SU-DHL-6 (cell line): ENCODE measurements around the gene PSMB5.

ENCODE experiments used
- H2AFZ ChIP-seq: fragments of 200-600 bp; sonication (generic); 2 replicates; pipeline ENCODE4 v1.6.1; 2014; ENCODE audit warnings: low read depth, mild to moderate bottlenecking, moderate library complexity, mixed read lengths, antibody characterized with exemption, low read length; ENCODE audit not compliant: severe bottlenecking
- H3F3A ChIP-seq: fragments of 200-600 bp; shearing (Covaris generic); 2 replicates; pipeline ENCODE4 v1.6.0; 2016; ENCODE audit warnings: antibody characterized with exemption, mild to moderate bottlenecking; ENCODE audit not compliant: insufficient read depth
- H3K27ac ChIP-seq: fragments of 200-600 bp; sonication (generic); 2 replicates; pipeline ENCODE4 v1.5.1; 2016; ENCODE audit warnings: low read depth, mild to moderate bottlenecking, low read length, moderate library complexity, mixed read lengths
- H3K27me3 ChIP-seq: fragments of 200-600 bp; sonication (generic), shearing (Covaris generic); 2 replicates; pipeline ENCODE4 v1.6.0; 2014; ENCODE audit warnings: mild to moderate bottlenecking, low read length
- H3K36me3 ChIP-seq: fragments of 200-600 bp; sonication (generic); 2 replicates; pipeline ENCODE4 v1.6.1; 2014; ENCODE audit warnings: mild to moderate bottlenecking, low read length, mixed read lengths
- H3K4me2 ChIP-seq: fragments of 300-600, 200-600 bp; shearing (Covaris generic), sonication (generic); 2 replicates; pipeline ENCODE4 v1.6.0; 2014; ENCODE audit warnings: low read length, low read depth, mild to moderate bottlenecking; ENCODE audit not compliant: poor library complexity, severe bottlenecking
- H3K4me3 ChIP-seq: fragments of 200-600 bp; sonication (generic); 2 replicates; pipeline ENCODE4 v1.5.1; 2014; ENCODE audit warnings: antibody characterized with exemption, low read length, mild to moderate bottlenecking, mixed read lengths; ENCODE audit not compliant: insufficient read depth, poor library complexity, severe bottlenecking
- H3K79me2 ChIP-seq: fragments of 200-600 bp; sonication (generic); 2 replicates; pipeline ENCODE4 v1.6.1; 2014; ENCODE audit warnings: mild to moderate bottlenecking, low read length, moderate library complexity; ENCODE audit not compliant: insufficient read depth
- H3K9ac ChIP-seq: fragments of 200-600 bp; sonication (generic); 2 replicates; pipeline ENCODE4 v1.7.0; 2014; ENCODE audit warnings: mild to moderate bottlenecking, low read length
- H3K9me2 ChIP-seq: fragments of 200-600 bp; sonication (generic); replicated peaks from 2 replicates; pipeline ENCODE4 v1.6.1; 2014; ENCODE audit warnings: low read length; ENCODE audit not compliant: insufficient read depth
- H3K9me3 ChIP-seq: fragments of 200-600 bp; sonication (generic); 2 replicates; pipeline ENCODE4 v1.6.1; 2014; ENCODE audit warnings: low read length, mixed read lengths; ENCODE audit not compliant: insufficient read depth
- H4K20me1 ChIP-seq: fragments of 200-600 bp; sonication (generic); 2 replicates; pipeline ENCODE4 v1.6.1; 2014; ENCODE audit warnings: low read depth, mild to moderate bottlenecking, antibody characterized with exemption, low read length, moderate library complexity, mixed read lengths
- CTCF ChIP-seq: fragments of 200-600 bp; sonication (generic); IDR thresholded peaks from one replicate; pipeline ENCODE4 v1.5.1; 2017; ENCODE audit warnings: antibody characterized with exemption, mild to moderate bottlenecking, low read length, moderate library complexity; ENCODE audit not compliant: insufficient read depth, poor library complexity, severe bottlenecking
- EZH2phosphoT487 ChIP-seq: fragments of 200-600 bp; sonication (generic), shearing (Covaris generic); conservative IDR thresholded peaks from 2 replicates; pipeline ENCODE4 v1.6.1; 2018; ENCODE audit warnings: mild to moderate bottlenecking, antibody characterized with exemption, low read length, moderate library complexity, mixed read lengths

PSMB5 gene

DNA sequence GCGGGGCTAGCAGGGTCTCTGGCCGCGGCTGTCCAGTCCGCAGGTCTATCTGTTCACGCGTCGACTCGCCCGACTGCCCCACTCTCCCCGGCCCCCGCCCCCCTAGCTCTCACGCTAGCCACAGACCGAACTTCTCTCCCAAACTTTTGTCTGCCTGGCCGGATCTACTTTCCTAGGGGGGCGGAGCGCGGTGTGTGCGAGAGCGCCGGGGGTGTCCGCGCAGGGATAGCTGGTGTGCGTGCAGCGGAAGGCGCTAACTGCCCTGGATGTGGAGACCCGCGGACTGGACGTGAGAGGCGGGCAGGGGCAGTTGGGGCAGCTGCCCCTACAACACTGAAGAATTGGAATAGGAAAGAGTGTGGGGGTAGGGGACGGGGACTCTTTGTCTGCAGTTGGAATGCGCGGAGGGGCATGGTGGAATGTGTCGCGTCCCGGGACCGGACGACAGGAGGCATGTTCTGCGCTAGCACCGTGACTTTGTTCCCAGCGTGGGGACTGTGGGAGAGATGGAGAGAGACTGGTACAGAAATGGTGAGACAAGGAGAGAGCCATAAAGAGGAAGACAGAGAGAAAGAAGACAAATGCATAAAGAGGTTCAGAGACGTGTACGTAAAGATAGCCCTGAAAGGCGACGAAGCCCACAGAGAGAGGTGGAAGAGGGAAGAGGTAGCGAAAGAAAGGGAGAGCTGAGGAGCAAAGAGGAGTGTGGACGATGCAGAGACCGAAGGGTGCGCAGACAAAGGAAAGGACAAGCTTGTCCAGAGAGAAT, 52.0 kb downstream of the PSMB5 start, which contains the start of gene AJUBA:
AJUBA (minus strand) TSS at position 75 of the 769 bp plus-strand sequence. CDS start 285 bp downstream, outside the sequence.
- Histone ChIP-seq H4K20me1 (no peaks in the 10 kb centered on the region), H2AFZ (peak within 1 kb of the TSS; percentile 70), H3K27ac (no peak within 1 kb of the TSS), H3K36me3 (no peaks in the 10 kb centered on the region), H3K4me2 (peak within 1 kb of the TSS; percentile 93), H3K4me3 (peak within 1 kb of the TSS; percentile 68), H3K9ac (peak within 1 kb of the TSS; percentile 67), H3K9me3 (no peaks in the 10 kb centered on the region), H3K79me2 (no peaks in the 10 kb centered on the region), H3F3A (no peaks in the 10 kb centered on the region), H3K9me2 (no peaks in the 10 kb centered on the region), H3K27me3 (no peaks in the 10 kb centered on the region)
- TF ChIP-seq CTCF (no peak), EZH2phosphoT487 (no peak)

DNA sequence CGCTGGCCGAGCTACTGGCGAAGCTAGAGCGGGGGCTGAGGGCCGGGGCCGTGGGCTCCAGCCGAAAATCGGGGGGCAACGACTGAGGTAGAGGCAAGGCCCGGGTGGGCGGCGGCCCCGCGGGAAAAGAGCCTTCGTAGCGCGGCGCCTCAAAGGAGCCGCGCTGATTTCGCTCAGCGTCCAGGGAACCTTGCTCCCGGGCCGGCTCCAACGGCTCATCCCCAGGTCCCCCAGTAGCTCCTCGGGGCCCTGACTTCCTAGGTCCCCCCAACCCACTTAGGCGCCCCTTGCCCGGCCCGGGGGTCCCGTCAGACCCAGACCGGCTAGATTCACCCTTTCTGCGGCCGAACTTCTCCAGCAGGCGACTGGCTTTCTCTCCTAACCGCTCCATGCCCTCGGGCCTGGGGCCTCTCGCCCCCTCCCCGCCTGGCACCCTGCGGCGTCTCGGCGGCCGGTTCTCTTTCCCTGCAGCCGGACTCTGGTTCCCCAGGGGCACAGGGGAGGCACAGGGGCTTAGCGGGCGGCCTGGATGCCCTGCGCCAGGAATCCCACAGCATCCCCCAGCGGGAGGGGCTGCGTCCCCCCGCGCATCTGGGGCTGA, 52.7 kb downstream of the PSMB5 start:
- H4K20me1 ChIP-seq: no peaks in the 10 kb centered on the region
- no peaks in the 10 kb centered on the region for H3F3A ChIP-seq
- H3K4me3 ChIP-seq: peak overlapping the region; percentile 68
- H3K9me3 ChIP-seq: no peaks in the 10 kb centered on the region
- H3K36me3 ChIP-seq: no peaks in the 10 kb centered on the region
- peak overlapping the region; percentile 70 for H2AFZ ChIP-seq
- H3K9ac ChIP-seq: peak overlapping the region; percentile 67
- H3K4me2 ChIP-seq: peak overlapping the region; percentile 93
- H3K27me3 ChIP-seq: no peaks in the 10 kb centered on the region
- H3K79me2 ChIP-seq: no peaks in the 10 kb centered on the region
- no peak overlapping the region for H3K27ac ChIP-seq
- no peak for TF ChIP-seq EZH2phosphoT487
- no peak for TF ChIP-seq CTCF
- H3K9me2 ChIP-seq: no peaks in the 10 kb centered on the region

DNA sequence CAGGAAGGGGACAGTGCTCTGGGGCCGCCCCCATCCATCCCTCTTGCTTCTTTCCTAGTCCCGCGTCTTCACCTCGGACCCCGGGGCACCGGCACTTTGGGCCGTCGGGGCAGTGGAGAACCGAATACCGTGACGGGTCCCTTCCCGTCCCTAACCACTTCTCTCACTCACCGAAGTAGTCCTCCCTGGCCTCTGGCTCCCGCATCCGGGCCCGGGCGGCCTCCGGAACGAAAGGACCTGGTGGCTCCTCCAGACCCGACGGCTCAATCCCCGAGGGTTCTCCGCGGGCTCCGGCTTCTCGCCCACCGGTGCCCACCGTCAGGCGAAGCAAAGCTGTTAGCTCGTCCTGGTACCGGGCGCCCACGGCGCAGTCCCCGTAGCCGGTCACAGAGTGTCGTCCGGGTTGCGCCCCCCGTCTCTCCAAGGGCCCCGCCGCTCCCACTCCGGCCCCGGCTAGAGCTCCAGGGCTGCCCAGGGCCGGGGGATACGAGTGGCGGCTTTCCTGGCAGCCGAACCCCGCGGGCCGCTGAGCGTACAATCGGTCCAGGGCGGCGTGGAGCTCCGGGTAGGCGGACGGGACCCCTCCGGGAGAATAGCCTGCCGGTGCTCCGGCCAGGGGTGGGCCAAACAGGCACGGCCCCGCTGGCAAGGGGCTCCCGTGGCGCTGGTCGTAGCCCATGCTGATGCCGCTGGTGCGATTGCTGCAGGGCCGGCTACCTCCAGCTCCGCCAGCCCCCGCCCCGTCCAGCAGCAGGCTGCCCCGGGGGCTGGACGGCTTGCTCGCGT, 53.4 kb downstream of the PSMB5 start:
- TF ChIP-seq EZH2phosphoT487 (no peak), CTCF (no peak)
- H3K36me3 ChIP-seq: no peaks in the 10 kb centered on the region
- no peak overlapping the region for H2AFZ ChIP-seq
- no peaks in the 10 kb centered on the region for H3K9me2 ChIP-seq
- H4K20me1 ChIP-seq: no peaks in the 10 kb centered on the region
- no peak overlapping the region for H3K27ac ChIP-seq
- H3K4me3 ChIP-seq: no peak overlapping the region
- H3F3A ChIP-seq: no peaks in the 10 kb centered on the region
- H3K9ac ChIP-seq: no peak overlapping the region
- no peaks in the 10 kb centered on the region for H3K27me3 ChIP-seq
- peak overlapping the region; percentile 32 for H3K4me2 ChIP-seq
- no peaks in the 10 kb centered on the region for H3K9me3 ChIP-seq
- no peaks in the 10 kb centered on the region for H3K79me2 ChIP-seq
